Measurements from ENCODE around the gene MYH3.

Gene MYH3

DNA sequence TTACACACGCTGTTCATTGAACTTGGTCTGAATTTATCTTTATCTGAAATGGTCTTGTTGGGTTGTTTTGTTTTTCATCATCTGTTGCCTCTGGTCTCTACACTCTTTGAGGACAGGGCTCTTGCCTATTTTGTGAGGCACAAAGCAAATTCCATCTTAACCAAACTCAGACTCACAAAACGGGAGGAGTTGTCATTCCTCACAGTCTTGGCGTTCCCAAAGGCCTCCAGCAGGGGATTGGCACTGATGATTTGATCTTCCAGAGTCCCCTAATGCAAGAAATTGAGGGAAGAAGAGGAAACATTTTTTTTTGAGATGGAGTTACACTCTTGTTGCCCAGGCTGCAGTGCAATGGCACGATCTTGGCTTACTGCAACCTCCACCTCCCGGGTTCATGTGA is 8.7 kb downstream of the MYH3 start:
- no peak for DNase-seq

DNA sequence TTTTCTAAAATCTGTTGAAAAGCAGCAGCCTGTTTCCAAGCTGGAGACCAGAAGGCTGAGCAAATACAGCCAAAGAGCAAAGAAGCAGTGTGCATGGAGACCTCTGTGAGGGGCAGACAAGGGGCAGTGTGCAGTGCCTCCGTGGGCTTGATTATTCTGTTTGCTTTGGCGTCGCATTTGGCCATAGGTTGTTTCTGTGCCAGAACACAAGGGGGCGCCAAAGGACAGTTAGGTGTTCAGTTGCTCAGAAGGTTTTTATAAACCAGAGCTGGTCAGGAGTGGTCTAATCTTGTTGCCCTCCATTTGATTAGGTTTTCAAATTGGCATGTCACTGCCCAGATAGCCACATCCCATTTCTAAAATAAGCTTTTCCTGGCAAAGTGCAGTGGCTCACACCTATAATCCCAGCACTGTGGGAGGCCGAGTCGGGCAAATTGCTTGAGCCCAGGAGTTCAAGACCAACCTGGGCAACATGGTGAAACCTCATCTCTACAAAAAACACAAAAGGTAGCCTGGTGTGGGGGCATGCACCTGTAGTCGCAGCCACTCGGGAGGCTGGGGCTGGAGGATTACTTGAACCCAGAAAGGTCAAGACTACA is 10.6 kb downstream of the MYH3 start:
- DNase-seq = peak; percentile 42

DNA sequence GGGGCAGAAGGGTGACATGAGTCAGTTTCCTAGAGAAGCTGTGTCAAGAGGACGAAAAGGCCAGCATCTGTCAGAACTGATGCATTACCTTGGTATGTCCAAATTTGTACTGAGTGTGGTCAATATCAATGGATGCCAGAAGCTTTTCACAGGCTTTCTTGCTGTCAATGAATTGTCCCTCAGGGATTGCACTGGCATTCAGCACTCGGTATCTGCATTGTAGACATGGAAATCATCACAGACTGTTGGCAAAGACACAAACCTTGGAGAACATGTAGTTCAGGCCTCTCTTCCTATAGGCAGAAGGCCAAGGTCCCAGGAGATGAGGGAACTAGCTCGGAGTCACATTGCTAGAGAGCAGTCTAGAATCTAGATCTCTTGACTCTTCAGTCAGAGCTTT is 16.6 kb downstream of the MYH3 start:
- no peak for DNase-seq

DNA sequence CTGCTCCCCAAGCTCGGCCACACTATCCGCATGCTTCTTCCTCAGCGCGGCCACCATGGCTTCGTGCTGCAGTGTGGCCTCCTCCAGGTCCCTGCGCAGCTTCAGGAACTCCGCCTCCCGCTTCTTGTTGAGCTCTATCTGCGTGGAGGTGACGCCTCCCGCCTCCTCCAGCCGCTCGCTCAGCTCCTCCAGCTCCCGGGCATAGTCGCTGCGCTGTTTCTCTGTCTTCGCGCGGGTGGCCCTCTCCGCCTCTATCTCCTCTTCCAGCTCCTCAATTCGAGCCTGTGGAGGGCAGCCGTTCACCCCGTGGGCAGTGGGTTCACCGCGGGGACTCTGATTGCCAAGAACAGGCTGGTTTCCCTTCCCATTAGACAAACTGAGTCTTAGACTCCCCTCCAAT is 19.0 kb downstream of the MYH3 start:
- no peak for DNase-seq

DNA sequence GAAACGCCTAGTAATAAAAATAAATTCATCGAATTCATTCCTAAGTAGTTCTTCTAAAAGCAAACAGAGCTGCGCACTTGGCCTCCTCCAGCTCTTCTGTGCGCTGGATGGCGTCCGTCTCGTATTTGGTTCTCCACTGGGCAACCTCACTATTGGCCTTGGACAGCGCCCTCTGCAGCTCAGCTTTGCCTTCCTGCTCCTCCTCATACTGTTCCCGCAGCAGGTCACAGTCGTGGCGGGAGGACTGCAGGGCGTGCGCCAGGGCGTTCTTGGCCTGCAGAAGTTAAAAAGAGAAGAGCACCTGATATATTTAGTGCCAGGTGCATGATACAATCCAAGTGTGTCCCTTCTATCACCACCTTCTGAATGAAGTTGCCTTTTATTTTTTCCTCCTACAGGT is 21.8 kb downstream of the MYH3 start:
- DNase-seq = no peak

DNA sequence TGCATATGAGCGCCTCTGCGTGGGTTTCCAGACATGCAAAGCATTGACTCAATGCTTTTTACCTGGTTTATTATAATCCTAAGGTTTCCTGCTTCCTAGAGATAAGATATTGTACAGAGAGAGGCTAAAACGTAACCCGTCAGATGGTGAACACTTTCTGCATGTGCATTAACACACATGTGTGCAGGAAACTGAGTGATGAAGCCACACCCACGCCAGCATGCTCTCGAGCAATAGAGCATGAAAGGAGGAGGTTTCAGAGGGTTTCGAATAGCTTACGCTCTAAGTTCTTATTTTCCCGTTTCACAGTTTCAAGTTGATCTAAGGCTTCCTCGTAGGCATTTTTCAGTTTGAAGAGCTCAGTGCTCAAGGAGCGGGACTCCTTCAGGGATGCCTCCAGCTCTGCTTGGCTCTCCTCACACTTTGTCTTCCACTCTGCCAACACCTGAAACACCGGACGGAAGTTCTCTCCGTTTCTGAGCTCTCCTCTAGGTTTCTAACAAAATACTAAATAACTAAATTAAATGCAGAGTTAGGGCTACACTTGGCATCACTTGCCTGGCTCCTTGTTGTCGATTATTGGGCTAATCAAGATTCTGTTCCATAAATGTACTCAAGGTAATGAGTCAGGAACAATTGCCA is 23.2 kb downstream of the MYH3 start:
- DNase-seq = no peak

DNA sequence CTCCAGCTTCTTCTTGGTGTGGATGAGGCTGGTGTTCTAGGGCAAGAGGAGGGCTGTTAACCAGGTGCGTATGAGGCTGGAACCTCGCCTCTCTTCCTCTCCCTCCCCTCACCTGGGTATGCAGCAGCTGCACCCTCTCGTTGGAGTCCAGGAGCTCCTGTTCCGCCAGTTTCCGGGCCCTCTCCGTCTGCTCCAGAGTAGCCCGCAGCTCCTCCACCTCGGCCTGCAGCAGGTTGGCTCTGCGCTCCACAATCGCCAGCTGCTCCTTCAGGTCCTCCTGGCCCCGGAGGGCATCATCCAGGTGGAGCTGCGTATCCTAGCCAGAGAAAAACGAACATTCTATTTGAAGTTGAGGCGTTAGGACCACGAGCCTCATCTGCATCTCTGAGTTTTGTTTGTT is 25.4 kb downstream of the MYH3 start:
- DNase-seq = no peak

DNA sequence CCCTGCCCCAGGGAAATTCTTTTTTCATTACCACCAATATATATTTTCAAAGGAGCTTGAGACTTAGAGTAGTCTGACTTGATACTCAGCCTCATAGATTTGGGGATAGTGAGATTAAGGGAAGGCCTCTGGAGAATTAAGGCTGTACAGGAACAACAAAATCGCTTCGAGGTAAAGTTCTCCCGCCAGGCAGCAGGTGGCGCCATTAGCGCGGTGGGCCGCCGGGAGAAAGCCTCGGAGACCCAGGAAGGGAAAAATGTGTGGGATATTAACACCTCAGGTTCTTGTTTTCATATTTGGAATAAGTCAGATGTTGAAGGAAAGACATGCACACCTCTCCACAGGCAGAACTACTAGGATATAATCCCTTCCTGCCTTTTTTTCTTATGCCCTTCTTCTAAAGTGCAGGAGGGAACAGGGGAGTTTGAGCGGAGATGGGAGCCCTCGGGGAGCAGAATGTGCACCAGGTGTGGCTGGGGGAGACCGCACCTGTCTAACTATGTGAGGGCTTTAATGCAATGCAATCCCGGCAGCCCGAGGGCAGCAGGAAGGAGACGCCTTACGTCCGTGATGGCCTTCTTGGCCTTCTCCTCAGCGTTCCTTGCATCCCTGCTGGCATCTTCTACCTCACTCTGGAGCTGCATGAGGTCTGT is 25.9 kb downstream of the MYH3 start:
- DNase-seq = peak; percentile 11

DNA sequence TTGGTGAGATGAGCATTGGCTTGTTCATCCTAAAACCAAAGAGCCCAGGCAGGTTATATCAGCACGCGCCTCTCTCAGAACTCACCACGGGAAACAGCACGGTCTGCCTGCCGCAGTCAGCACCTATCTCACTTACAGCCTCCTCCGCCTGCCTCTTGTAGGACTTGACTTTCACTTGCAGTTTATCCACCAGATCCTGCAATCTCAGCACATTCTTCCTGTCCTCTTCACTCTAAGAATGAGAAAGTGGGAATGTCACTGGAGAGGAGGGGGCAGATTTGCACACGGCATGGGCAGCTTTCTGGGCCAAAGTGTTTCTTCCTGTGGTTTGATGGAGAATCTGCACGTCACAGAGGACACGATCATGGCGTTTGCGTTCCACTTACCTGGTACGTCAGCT is 27.4 kb downstream of the MYH3 start:
- DNase-seq = no peak

DNA sequence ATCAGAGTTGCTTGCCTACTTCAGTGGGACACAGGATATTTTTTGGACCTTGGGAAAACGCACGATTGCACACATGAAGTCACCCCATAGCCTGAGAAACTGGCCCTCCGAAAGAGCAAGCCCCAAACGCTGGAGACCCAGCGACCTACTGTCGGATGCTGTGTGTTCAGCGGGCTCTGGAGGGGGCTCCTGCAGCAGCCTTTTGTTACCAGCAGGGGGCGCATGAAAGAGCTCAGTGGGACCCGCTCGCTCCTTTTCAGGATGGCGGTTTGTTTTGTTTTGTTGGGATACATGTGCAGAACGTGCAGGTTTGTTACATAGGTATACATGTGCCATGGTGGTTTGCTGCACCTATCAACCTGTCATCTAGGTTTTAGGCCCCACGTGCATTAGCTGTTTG is 28.4 kb downstream of the MYH3 start:
- DNase-seq = no peak

DNA sequence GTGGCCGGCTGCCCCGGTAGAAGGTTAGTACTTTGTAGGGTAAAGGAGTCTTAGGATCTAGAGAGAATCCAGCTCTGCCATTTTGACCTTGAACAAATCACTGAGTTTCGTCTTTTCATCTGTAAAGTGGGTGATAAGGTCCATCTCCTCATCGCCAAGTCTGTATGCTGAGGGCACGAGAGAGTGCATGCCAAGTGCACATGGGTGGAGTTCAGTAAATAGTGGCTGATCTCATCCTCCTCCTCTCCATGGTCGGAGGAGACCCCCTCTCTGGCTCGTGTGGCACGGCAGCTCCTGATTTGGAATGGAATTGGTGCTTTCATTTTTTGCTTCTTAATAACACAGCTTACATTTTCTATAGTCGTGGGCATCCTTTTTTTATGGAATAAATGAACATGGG is 30.7 kb downstream of the MYH3 start:
- DNase-seq = no peak

DNA sequence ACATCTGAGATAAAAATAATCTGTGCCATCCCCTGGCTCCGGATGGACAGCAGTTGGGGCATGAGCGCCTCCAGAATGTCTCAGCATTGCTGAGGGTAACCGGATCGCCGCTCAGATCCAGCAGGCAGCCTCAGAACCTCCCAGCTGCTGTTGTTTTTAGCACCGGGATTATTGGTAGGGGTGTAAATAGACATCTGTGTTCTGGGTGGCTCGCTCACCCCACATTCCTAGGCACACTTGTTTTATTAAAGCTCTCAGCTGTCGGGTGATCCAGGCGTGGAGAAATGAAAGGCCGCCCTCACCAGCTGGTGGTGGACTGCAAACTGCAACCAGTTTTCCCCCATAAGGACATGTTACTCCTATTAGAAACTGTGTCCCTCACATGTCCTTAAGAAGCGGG is 32.1 kb downstream of the MYH3 start:
- no peak for DNase-seq

DNA sequence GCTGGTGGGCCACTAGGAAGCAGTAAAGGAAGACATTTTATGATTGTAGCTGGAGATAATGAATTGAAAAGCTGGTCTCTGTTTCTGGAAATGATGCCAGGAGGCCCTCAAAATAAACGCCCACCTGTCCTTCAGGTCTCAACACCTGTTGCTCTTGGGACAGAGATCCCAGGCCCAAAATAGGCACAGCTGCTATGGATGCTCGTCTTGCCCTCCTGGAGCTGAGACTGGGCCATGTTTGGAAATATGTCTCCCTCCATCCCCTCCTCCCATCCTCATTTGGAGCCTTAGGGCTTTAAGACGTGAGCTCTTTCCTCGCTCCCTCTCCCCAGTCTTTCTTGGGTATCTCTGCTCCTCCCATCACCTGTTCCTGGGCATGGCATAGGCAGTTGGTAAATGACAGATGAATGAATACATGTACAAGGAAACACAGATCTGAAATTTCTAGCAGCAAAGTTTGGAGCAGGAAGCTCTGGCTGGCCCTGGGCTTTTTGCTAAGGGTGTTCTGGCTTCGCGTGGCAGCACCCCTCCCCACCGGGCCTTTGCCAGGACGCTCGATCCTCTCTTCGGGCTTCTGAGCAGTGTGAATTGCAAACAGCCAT is 33.3 kb downstream of the MYH3 start:
- DNase-seq = no peak

DNA sequence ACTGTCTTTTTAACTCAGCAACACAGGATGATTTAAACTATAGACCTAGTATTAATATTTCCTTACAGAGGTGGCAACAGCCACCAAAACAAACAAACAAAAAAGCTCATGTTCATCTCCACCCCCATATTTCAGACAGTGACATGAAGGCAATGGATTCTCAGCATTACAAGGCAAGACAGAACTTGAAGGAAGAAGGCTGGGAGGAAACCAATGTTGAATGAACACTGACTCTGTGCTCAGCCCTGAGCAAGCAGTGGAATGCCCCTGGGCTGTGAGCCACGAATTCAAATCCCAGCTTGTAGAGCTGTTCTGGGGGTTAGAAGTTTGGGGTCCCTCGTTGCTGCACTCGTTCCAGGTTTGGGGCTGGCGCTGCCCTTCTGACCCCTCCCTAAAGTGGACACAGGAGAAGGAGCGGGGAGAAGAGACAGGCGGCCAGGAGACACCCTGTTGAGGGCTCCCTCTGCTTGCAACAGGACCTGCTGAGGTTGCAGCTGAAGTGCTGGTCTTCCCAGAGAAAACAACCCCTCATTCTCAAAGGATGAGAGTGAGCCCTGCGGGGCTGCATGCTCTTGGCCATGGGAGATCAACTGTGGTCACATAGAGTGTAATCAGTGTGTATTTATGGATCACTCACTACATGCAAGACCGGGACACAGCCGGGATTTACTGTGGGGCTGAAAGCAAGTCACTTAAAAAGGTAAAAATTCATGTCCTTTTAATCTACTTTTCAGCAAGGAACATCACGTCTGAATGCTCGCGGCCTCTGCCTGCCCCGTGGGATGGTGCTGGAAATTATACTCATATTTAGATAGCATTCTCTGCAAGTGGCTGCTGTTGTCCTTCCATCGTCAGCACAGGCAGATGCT is 34.3 kb downstream of the MYH3 start:
- no peak for DNase-seq

DNA sequence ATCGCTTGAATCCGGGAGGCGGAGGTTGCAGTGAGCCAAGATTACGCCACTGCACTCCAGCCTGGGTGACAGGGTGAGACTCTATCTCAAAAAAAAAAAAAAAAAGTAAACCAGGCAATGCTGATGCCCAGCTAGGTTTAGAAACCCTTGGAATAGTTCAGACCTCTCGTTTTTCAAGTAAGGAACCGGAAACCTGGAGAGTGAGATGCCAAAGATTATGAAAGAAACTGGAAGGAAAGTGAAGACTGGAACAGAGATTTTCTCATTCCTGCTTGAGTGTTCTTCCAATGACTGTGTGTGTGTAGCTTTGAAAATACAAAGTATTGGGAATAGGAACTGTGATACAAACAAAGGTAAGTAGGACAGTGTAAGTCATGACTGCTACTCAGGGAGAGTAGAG is 35.7 kb downstream of the MYH3 start:
- no peak for DNase-seq

DNA sequence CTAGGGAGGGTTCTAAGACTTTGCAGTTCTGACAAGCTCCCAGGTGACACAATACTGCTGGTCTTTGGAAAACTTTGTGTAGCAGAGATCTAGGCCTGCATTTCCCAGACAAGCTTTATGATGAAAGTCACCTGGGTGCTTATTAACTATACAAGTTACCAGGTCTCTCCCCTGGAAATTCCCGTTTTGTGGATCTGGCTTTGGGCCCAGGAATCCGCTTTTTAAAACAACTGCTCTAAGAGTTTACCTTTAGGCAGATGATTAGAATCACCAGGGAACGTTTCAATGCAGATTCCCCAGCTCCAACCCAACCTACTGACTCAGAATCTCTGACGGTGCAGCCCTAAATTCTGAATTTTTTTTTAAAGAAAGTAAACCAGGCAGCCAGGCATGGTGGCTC is 36.3 kb downstream of the MYH3 start:
- DNase-seq = no peak

DNA sequence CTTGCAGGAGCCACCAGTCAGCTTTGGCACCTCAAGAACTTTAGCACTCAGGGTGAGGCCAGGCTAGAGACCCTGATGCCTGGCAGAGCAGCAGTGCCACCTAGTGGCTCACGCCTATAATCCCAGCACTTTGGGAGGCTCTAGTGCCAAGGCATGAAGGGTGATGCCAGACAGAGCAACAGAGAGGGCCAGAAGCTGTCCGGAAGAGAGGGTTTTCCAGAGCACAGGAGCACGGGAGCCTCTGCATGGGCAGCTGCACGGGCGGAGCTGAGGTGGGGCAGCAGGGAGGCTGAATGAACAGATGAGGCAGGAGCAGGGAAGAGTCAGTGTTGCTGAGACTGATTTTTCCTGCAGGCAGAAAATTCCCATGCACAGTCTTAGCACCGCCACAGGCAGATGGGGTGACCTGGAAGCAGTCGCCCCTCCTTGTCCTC is 38.9 kb downstream of the MYH3 start:
- peak; percentile 45 for DNase-seq

DNA sequence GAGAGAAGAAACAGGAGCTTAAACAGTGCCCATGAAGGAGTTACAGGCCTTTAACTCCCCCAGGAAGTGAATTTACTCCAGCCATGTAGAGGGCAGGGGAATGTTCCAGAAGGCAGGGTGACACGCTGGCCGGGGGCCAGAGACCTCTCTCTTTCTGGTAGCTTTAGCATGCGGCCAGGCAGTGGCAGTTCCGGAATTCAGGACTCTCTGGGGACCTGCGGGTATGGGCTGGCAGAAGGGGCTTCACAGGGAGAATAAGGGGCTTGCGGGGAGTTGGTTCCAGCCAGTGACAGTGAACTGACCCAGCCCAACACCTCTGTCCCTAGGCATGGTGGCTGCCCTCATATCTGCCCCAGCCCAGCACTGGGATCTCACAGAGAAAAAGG is 40.0 kb downstream of the MYH3 start:
- DNase-seq = no peak

DNA sequence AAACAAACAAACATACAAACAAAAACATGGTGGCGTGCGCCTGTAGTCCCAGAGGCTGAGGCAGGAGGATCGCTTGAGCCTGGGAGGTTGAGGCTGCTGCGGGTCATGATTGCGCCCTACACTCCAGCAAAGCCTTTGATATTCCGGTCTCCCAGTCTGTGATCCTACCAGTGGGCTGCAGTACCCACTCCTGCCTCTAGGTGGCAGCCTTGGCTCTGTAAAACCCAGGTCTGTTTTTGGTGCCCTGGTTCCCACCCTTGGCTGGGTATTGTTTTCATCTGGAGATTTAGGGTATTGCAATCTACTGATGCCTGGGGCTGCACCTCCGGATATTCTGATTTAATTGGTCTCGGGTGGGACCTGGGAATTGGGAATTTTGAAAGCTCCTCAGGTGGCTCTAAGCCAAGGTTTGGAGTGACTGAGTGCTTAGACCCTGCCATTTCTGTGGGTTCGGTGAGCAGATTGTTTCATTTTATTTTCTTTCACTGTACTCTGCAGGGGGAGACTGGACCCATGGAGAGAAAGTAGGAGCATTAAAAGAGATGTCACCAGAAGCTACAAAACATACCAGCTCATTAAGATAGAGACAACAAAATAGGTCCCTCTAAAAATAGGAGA is 40.5 kb downstream of the MYH3 start:
- DNase-seq = peak; percentile 45

DNA sequence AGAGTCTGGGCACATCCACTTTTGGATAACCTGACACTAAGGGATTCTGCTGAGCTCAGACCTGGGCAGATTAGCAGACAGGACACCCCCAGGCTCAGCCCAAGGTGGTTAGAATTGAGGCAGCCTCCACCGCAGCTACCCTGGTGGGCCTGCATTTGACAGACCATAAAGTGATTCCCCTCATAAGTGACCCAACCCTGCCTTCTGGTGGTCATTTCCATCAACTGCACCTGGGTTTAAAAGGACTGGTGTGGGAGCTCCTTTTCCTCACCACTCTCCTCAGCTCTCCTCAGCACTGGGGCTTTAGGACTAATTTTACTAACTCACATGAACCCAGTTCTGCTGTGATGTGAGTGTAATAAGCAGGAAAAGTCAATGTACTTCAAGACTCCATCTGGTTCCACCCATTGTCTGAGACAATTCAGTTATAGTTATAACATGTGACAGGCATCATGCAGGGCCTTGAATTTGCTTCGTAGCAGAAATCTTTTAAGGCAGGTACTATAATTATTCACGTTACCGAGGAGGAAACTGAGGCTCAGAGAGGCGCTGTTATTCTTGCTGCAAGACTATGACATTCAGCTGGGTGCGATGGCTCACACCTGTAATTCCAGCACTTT is 42.5 kb downstream of the MYH3 start:
- DNase-seq = peak; percentile 23

DNA sequence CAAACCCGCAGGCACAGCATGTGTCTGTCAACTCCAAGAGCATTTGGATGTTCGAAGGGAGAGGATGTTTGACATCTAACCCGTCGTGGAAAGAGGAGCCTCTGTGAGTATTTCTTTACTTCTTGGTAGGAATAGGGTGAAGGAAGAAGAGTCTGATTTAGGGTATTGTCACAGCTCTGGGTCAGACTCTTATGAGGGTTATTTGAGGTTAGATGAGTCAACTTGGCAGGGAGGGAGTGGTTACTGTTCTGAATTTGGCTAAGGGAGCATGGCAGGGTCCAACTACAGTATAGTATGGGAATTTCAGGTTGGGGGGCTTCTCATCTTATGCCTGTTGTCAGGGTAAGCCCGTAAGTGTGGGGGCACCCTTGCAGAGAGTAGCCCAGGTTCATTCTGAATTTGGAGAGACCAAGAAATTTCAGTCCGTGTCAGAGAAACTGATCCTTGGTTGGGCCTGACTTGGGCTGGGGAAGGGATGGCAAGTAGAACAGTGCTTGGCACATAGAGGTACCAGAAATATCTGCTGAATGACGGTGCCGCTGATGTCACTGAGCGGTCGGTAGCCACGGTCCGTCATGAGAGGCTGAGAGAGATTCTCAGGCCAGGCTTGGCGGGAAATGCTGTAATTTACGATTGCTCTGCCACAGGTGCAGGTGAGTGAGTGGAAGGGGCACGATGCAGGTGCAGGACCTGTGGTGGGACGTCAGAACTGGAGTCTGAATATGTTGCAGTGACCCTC is 43.2 kb downstream of the MYH3 start:
- no peak for DNase-seq
